H9 (cell line): ENCODE data around the gene PRH1. TPM values are rescaled to one million over a fixed set of nuclear protein-coding genes. Genes with fewer than 3 reads are reported as not detected.

Experiments used
- DNase-seq: peaks from one replicate; pipeline ENCODE4 v3.0.0-alpha.2; 2017
- H2AFZ ChIP-seq: one replicate; pipeline ENCODE4 v1.6.1; 2013; ENCODE audit warnings: mild to moderate bottlenecking, low read length, control low read depth, moderate library complexity
- H2AK5ac ChIP-seq: 2 replicates; pipeline ENCODE4 v1.6.1; 2013; ENCODE audit warnings: low read length, control low read depth, mixed read lengths; ENCODE audit not compliant: insufficient read length
- H2BK120ac ChIP-seq: one replicate; pipeline ENCODE4 v1.6.1; 2013; ENCODE audit warnings: low read depth, mild to moderate bottlenecking, low read length, control low read depth, inconsistent platforms; ENCODE audit not compliant: poor library complexity, severe bottlenecking
- H2BK12ac ChIP-seq: 2 replicates; pipeline ENCODE4 v1.6.1; 2013; ENCODE audit warnings: low read length, control low read depth, mixed read lengths, low read depth; ENCODE audit not compliant: insufficient read length
- H2BK15ac ChIP-seq: 2 replicates; pipeline ENCODE4 v1.6.1; 2013; ENCODE audit warnings: low read depth, low read length, control low read depth
- H2BK20ac ChIP-seq: one replicate; pipeline ENCODE4 v1.6.1; 2013; ENCODE audit warnings: low read depth, mild to moderate bottlenecking, low read length, control low read depth, inconsistent platforms; ENCODE audit not compliant: poor library complexity, severe bottlenecking
- H2BK5ac ChIP-seq: 2 replicates; pipeline ENCODE4 v1.6.1; 2013; ENCODE audit warnings: low read length, control low read depth, mixed read lengths; ENCODE audit not compliant: insufficient read length
- H3K14ac ChIP-seq: 2 replicates; pipeline ENCODE4 v1.6.1; 2013; ENCODE audit warnings: low read length, control low read depth; ENCODE audit not compliant: insufficient read depth
- H3K18ac ChIP-seq: 2 replicates; pipeline ENCODE4 v1.6.1; 2013; ENCODE audit warnings: low read depth, mild to moderate bottlenecking, mixed read lengths, low read length, control low read depth; ENCODE audit not compliant: insufficient read length
- H3K23ac ChIP-seq: 2 replicates; pipeline ENCODE4 v1.6.1; 2013; ENCODE audit warnings: low read length, control low read depth, mixed read lengths, low read depth; ENCODE audit not compliant: insufficient read length
- H3K23me2 ChIP-seq: 2 replicates; pipeline ENCODE4 v1.6.1; 2013; ENCODE audit warnings: low read depth, mild to moderate bottlenecking, mixed read lengths, low read length, control low read depth; ENCODE audit not compliant: insufficient read length, poor library complexity, severe bottlenecking
- H3K27ac ChIP-seq: 2 replicates; pipeline ENCODE4 v1.5.1; 2013; ENCODE audit warnings: low read length, control low read depth, mixed read lengths, low read depth; ENCODE audit not compliant: insufficient read length
- H3K27me3 ChIP-seq: 2 replicates; pipeline ENCODE4 v1.6.1; 2013; ENCODE audit warnings: low read length, control low read depth, inconsistent platforms; ENCODE audit not compliant: insufficient read depth
- H3K4ac ChIP-seq: 2 replicates; pipeline ENCODE4 v1.6.1; 2013; ENCODE audit warnings: low read depth, mild to moderate bottlenecking, control low read depth, inconsistent platforms, low read length, moderate library complexity
- H3K4me1 ChIP-seq: 2 replicates; pipeline ENCODE4 v1.6.1; 2013; ENCODE audit warnings: low read length, control low read depth, inconsistent platforms; ENCODE audit not compliant: insufficient read depth
- H3K4me2 ChIP-seq: 2 replicates; pipeline ENCODE4 v1.6.1; 2013; ENCODE audit warnings: low read length, control low read depth, mixed read lengths; ENCODE audit not compliant: insufficient read length, insufficient read depth
- H3K56ac ChIP-seq: 2 replicates; pipeline ENCODE4 v1.6.1; 2013; ENCODE audit warnings: low read depth, mild to moderate bottlenecking, mixed read lengths, low read length, control low read depth; ENCODE audit not compliant: insufficient read length
- H3K79me1 ChIP-seq: 2 replicates; pipeline ENCODE4 v1.6.1; 2013; ENCODE audit warnings: low read depth, mild to moderate bottlenecking, moderate library complexity, low read length, control low read depth, inconsistent platforms; ENCODE audit not compliant: insufficient read depth, poor library complexity, severe bottlenecking
- H3K79me2 ChIP-seq: 2 replicates; pipeline ENCODE4 v1.6.1; 2013; ENCODE audit warnings: low read length, control low read depth, inconsistent platforms; ENCODE audit not compliant: insufficient read depth
- H3K9ac ChIP-seq: 2 replicates; pipeline ENCODE4 v1.6.1; 2013; ENCODE audit warnings: low read length, control low read depth, mixed read lengths; ENCODE audit not compliant: insufficient read length; ENCODE audit errors: extremely low read depth
- H3K9me3 ChIP-seq: one replicate; pipeline ENCODE4 v1.6.1; 2013; ENCODE audit warnings: low read depth, low read length, inconsistent platforms; ENCODE audit not compliant: control insufficient read depth
- H3T11ph ChIP-seq: one replicate; pipeline ENCODE4 v1.6.1; 2013; ENCODE audit warnings: mild to moderate bottlenecking, low read length, control low read depth, inconsistent platforms
- H4K20me1 ChIP-seq: one replicate; pipeline ENCODE4 v1.6.1; 2013; ENCODE audit not compliant: control insufficient read depth, insufficient read length, insufficient read depth
- H4K5ac ChIP-seq: 2 replicates; pipeline ENCODE4 v1.6.1; 2013; ENCODE audit warnings: low read depth, mild to moderate bottlenecking, mixed read lengths, low read length, control low read depth; ENCODE audit not compliant: insufficient read length
- H4K8ac ChIP-seq: replicated peaks from 2 replicates; pipeline ENCODE4 v1.6.1; 2013; ENCODE audit warnings: low read length, control low read depth, mixed read lengths, low read depth; ENCODE audit not compliant: insufficient read length
- H4K91ac ChIP-seq: 2 replicates; pipeline ENCODE4 v1.6.1; 2013; ENCODE audit warnings: low read depth, mild to moderate bottlenecking, moderate library complexity, mixed read lengths, low read length, control low read depth; ENCODE audit not compliant: insufficient read length
- H3K27ac Mint-ChIP-seq, 3 experiments: 2 replicates in 2 of 3; 3 replicates in 1 of 3; pipeline ENCODE4 v1.8.0; 2020 to 2021; ENCODE audit warnings: mixed read lengths in 3 of 3, mild to moderate bottlenecking in 1 of 3, moderate library complexity in 1 of 3
- H3K27me3 Mint-ChIP-seq: 2 replicates; pipeline ENCODE4 v1.8.0; 2021; ENCODE audit warnings: low read depth, mild to moderate bottlenecking, moderate library complexity, mixed read lengths
- H3K36me3 Mint-ChIP-seq, 3 experiments: 2 replicates in 2 of 3; 3 replicates in 1 of 3; pipeline ENCODE4 v1.8.0; 2020 to 2021; ENCODE audit warnings: low read depth in 3 of 3, mixed read lengths in 3 of 3; ENCODE audit not compliant: insufficient read depth in 1 of 3
- H3K4me1 Mint-ChIP-seq, 2 experiments: 2 replicates each; pipeline ENCODE4 v1.8.0; 2020; ENCODE audit warnings: mixed read lengths in 2 of 2
- H3K4me3 Mint-ChIP-seq, 2 experiments: 2 replicates in 1 of 2; 3 replicates in 1 of 2; pipeline ENCODE4 v1.8.0; 2020 to 2021; ENCODE audit warnings: mild to moderate bottlenecking in 2 of 2, mixed read lengths in 2 of 2, moderate library complexity in 1 of 2
- H3K9me3 Mint-ChIP-seq, 2 experiments: 2 replicates in 1 of 2; 3 replicates in 1 of 2; pipeline ENCODE4 v1.8.0; 2020; ENCODE audit warnings: mild to moderate bottlenecking in 2 of 2, mixed read lengths in 2 of 2, moderate library complexity in 1 of 2
- WGBS: extraction: QIAGEN DNeasy Blood & Tissue Kit; methylation state at CpG from one replicate; pipeline ENCODE4 v1.1.7; 2013; ENCODE audit warnings: missing lambda C conversion rate, low lambda C conversion rate, mixed read lengths; ENCODE audit not compliant: insufficient read length; ENCODE audit errors: extremely low coverage; 5-methylcytosine and 5-hydroxymethylcytosine counted together
- total RNA-seq: library from RNA; stranded (reverse); gene quantifications from 2 replicates; pipeline ENCODE4 v1.2.1, GENCODE V29; 2021
- TF ChIP-seq, protein P1 (sequence below): fragments of 200-600 bp; sonication (generic); conservative IDR thresholded peaks from 3 replicates; pipeline ENCODE4 v1.8.0; 2021; ENCODE audit warnings: antibody characterized with exemption, mild to moderate bottlenecking

PRH1 gene
- total RNA-seq, 1 experiment from 2014 or later, result 14.9 TPM

DNA sequence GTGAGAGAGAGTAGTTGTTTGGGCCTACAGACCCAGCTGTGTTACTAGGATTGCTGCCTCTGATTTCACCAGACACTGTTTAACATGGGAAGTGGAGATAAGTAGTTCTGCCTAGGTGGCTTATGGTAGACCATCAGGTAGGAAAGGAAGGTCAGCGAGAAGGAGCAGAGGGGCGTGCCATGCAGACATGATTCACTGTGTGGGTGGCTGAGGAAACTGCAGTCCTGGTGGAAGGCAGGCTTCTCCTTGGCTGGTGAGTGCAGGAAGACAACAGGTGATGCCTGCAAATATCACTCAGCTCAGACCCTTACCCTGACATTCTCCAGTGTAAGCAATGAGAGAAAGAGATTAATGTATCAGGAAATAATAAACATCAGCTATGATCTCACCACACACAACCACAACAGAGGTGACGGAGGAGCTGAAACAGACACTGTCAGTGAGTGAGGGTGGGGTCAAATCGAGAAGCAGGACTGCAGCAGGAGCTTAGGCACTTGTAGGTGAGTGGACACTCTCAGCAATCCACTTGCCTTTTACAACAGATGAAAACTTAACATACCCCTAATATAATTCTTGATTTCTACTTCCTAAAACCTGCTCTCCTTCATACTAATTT, 32.7 kb downstream of the PRH1 start:
- Histone ChIP-seq H2BK12ac (no peak overlapping the region), H3K56ac (no peak overlapping the region), H3K9ac (no peak overlapping the region), H2BK15ac (no peak overlapping the region), H3K4me1 (no peaks in the 10 kb centered on the region), H4K8ac (no peak overlapping the region), H2AFZ (no peak overlapping the region), H3T11ph (no peak overlapping the region), H2BK5ac (no peak overlapping the region), H4K5ac (no peak overlapping the region), H3K79me2 (no peaks in the 10 kb centered on the region), H2BK20ac (no peak overlapping the region), H4K91ac (no peak overlapping the region), H3K4me2 (no peak overlapping the region), H2BK120ac (no peak overlapping the region), H3K9me3 (peaks cover 8% of the 10 kb centered on the region), H3K18ac (no peak overlapping the region), H3K23me2 (no peaks in the 10 kb centered on the region), H3K14ac (no peak overlapping the region), H2AK5ac (no peak overlapping the region), H3K4ac (no peak overlapping the region), H3K23ac (no peak overlapping the region), H3K27ac (no peak overlapping the region), H3K79me1 (no peaks in the 10 kb centered on the region), H4K20me1 (no peaks in the 10 kb centered on the region), H3K27me3 (no peaks in the 10 kb centered on the region)
- Mint-ChIP-seq H3K4me3 (no peak overlapping the region), H3K27me3 (no peaks in the 10 kb centered on the region), H3K9me3 (peaks cover 11 to 19% of the 10 kb centered on the region in 2 experiments), H3K27ac (no peak overlapping the region), H3K4me1 (no peaks in the 10 kb centered on the region), H3K36me3 (peaks cover 18 to 26% (median 20%) of the 10 kb centered on the region in 3 experiments)
- no CpG with 5 or more reads among the region's 4 CpGs for WGBS
- TF ChIP-seq, protein P1, sequence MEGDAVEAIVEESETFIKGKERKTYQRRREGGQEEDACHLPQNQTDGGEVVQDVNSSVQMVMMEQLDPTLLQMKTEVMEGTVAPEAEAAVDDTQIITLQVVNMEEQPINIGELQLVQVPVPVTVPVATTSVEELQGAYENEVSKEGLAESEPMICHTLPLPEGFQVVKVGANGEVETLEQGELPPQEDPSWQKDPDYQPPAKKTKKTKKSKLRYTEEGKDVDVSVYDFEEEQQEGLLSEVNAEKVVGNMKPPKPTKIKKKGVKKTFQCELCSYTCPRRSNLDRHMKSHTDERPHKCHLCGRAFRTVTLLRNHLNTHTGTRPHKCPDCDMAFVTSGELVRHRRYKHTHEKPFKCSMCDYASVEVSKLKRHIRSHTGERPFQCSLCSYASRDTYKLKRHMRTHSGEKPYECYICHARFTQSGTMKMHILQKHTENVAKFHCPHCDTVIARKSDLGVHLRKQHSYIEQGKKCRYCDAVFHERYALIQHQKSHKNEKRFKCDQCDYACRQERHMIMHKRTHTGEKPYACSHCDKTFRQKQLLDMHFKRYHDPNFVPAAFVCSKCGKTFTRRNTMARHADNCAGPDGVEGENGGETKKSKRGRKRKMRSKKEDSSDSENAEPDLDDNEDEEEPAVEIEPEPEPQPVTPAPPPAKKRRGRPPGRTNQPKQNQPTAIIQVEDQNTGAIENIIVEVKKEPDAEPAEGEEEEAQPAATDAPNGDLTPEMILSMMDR, result no peak
- no peak for DNase-seq
